Fibroblast of lung (primary cell): ENCODE results near the gene SVEP1. TPM values are rescaled to one million over a fixed set of nuclear protein-coding genes. Genes with fewer than 3 reads are reported as not detected.

Experiments
- DNase-seq, 2 donors: peaks; one replicate each; pipeline versions ENCODE4 v3.0.0 to v3.0.0-alpha.2; 2010; ENCODE audit warnings: low read depth in 2 of 2
- H2AFZ ChIP-seq: 2 replicates; pipeline ENCODE4 v1.5.1; 2012; ENCODE audit warnings: low read length, control low read depth, inconsistent platforms
- H3K27ac ChIP-seq: 2 replicates; pipeline ENCODE4 v1.5.1; 2011; ENCODE audit warnings: low read length, control low read depth; ENCODE audit not compliant: insufficient read depth
- H3K27me3 ChIP-seq: 2 replicates; pipeline ENCODE4 v1.5.1; 2011; ENCODE audit warnings: mild to moderate bottlenecking, low read length; ENCODE audit not compliant: control insufficient read depth, insufficient read depth
- H3K36me3 ChIP-seq: 2 replicates; pipeline ENCODE4 v1.5.1; 2011; ENCODE audit warnings: low read length; ENCODE audit not compliant: control insufficient read depth, insufficient read depth
- H3K4me1 ChIP-seq: 2 replicates; pipeline ENCODE4 v1.5.1; 2011; ENCODE audit warnings: low read length; ENCODE audit not compliant: control insufficient read depth, insufficient read depth; ENCODE audit errors: extremely low read depth
- H3K4me2 ChIP-seq: 2 replicates; pipeline ENCODE4 v1.5.1; 2011; ENCODE audit warnings: low read length, control low read depth; ENCODE audit not compliant: insufficient read depth; ENCODE audit errors: extremely low read depth
- H3K4me3 ChIP-seq, 4 experiments: fragments of 200-600 bp in 1 of 4; sonication (generic) in 1 of 4; replicated peaks in 1 of 4; 2 replicates each; pipeline ENCODE4 v1.5.1; 2011 to 2016; ENCODE audit warnings: low read length in 4 of 4, low read depth in 3 of 4, mild to moderate bottlenecking in 3 of 4, control low read depth in 2 of 4, inconsistent platforms in 1 of 4, mixed read lengths in 1 of 4; ENCODE audit not compliant: insufficient read depth in 1 of 4; ENCODE audit errors: control extremely low read depth in 1 of 4
- H3K79me2 ChIP-seq: 2 replicates; pipeline ENCODE4 v1.5.1; 2012; ENCODE audit warnings: mild to moderate bottlenecking, low read length, inconsistent platforms; ENCODE audit not compliant: control insufficient read depth, insufficient read depth
- H3K9ac ChIP-seq: 2 replicates; pipeline ENCODE4 v1.5.1; 2011; ENCODE audit warnings: mild to moderate bottlenecking, low read length, control low read depth; ENCODE audit not compliant: insufficient read depth
- H3K9me3 ChIP-seq: 2 replicates; pipeline ENCODE4 v1.5.1; 2012; ENCODE audit warnings: low read depth, low read length; ENCODE audit not compliant: control insufficient read depth, insufficient read depth
- H4K20me1 ChIP-seq: 2 replicates; pipeline ENCODE4 v1.5.1; 2011; ENCODE audit warnings: low read length; ENCODE audit not compliant: control insufficient read depth, insufficient read depth; ENCODE audit errors: extremely low read depth
- CTCF ChIP-seq, 2 donors: IDR thresholded peaks in 1 of 2; conservative IDR thresholded peaks in 1 of 2; 1 replicate in 1 of 2; 2 replicates in 1 of 2; pipeline ENCODE4 v1.5.1; 2011 to 2012; ENCODE audit warnings: low read length in 2 of 2, control low read depth in 1 of 2, inconsistent platforms in 1 of 2, low read depth in 1 of 2, mild to moderate bottlenecking in 1 of 2
- EZH2 ChIP-seq: IDR thresholded peaks from 2 replicates; pipeline ENCODE4 v1.5.1; 2012; ENCODE audit warnings: low read length, control low read depth, mild to moderate bottlenecking; ENCODE audit errors: missing control alignments
- polyA plus RNA-seq, 2 donors: library from polyadenylated mRNA; depleted of rRNA in 1 of 2; stranded (reverse) in 1 of 2; unstranded in 1 of 2; fragments of >200 nt; gene quantifications; 2 replicates each; pipeline ENCODE4 v1.2.1, GENCODE V29; 2011 to 2012; ENCODE audit warnings: missing spikeins in 1 of 2
- total RNA-seq: library from RNA; depleted of rRNA; stranded (reverse); fragments of >200 nt; gene quantifications from 2 replicates; pipeline ENCODE4 v1.2.1, GENCODE V29; 2014

The SVEP1 gene
- total and polyA plus RNA-seq, 2 donors (not counting 1 experiment from before 2014, with no cell fraction given) = 46.3 to 96.9 TPM

GRCh38 chr9:110578575-110579033, 937 bp downstream of the SVEP1 start:
- H3K9me3 ChIP-seq = no peaks in the 10 kb centered on the region
- peak overlapping the region; percentile 86 for H3K27ac ChIP-seq
- no peaks in the 10 kb centered on the region for H4K20me1 ChIP-seq
- peak overlapping the region; percentile 68 for H2AFZ ChIP-seq
- H3K27me3 ChIP-seq = no peaks in the 10 kb centered on the region
- H3K9ac ChIP-seq = peak overlapping the region; percentile 83
- peak overlapping the region; percentile 65 for H3K4me2 ChIP-seq
- peaks cover 2% of the 10 kb centered on the region for H3K79me2 ChIP-seq
- no peaks in the 10 kb centered on the region for H3K36me3 ChIP-seq
- H3K4me3 ChIP-seq = peak overlapping the region; percentile 69 to 84 (median 74)
- TF ChIP-seq EZH2 = no peak
- no peak for TF ChIP-seq CTCF (conservative IDR thresholded peaks at IDR 0.05 in 1 of 2, IDR thresholded peaks at IDR 0.05 in 1 of 2; ENCODE audit: low read depth in 1 of 2, low read length in 2 of 2)
- DNase-seq = peak in 1 of 2 donors; percentile 18
- H3K4me1 ChIP-seq = peaks cover 2% of the 10 kb centered on the region

GRCh38 chr9:110575945-110576344, 3.6 kb downstream of the SVEP1 start:
- H3K36me3 ChIP-seq = no peaks in the 10 kb centered on the region
- H3K9me3 ChIP-seq = no peaks in the 10 kb centered on the region
- H3K79me2 ChIP-seq = peaks cover 2% of the 10 kb centered on the region
- H3K4me1 ChIP-seq = peaks cover 2% of the 10 kb centered on the region
- H4K20me1 ChIP-seq = no peaks in the 10 kb centered on the region
- no peak for DNase-seq
- H2AFZ ChIP-seq = no peak overlapping the region
- peak overlapping the region in 1 of 4 experiments; percentile 84 for H3K4me3 ChIP-seq
- no peak for TF ChIP-seq EZH2
- TF ChIP-seq CTCF (conservative IDR thresholded peaks at IDR 0.05 in 1 of 2, IDR thresholded peaks at IDR 0.05 in 1 of 2; ENCODE audit: low read depth in 1 of 2, low read length in 2 of 2) = no peak
- H3K4me2 ChIP-seq = peak overlapping the region; percentile 28
- no peaks in the 10 kb centered on the region for H3K27me3 ChIP-seq
- no peak overlapping the region for H3K9ac ChIP-seq
- H3K27ac ChIP-seq = no peak overlapping the region

GRCh38 chr9:110575169-110575568, 4.4 kb downstream of the SVEP1 start:
- DNase-seq = peak in 1 of 2 donors; percentile 11
- no peak overlapping the region for H3K27ac ChIP-seq
- H3K36me3 ChIP-seq = no peaks in the 10 kb centered on the region
- no peaks in the 10 kb centered on the region for H4K20me1 ChIP-seq
- no peaks in the 10 kb centered on the region for H3K4me1 ChIP-seq
- H3K79me2 ChIP-seq = peaks cover 2% of the 10 kb centered on the region
- peak overlapping the region in 1 of 4 experiments; percentile 8 for H3K4me3 ChIP-seq
- no peak overlapping the region for H3K9ac ChIP-seq
- TF ChIP-seq CTCF (conservative IDR thresholded peaks at IDR 0.05 in 1 of 2, IDR thresholded peaks at IDR 0.05 in 1 of 2; ENCODE audit: low read depth in 1 of 2, low read length in 2 of 2) (no peak), EZH2 (no peak)
- H3K4me2 ChIP-seq = no peak overlapping the region
- H3K9me3 ChIP-seq = no peaks in the 10 kb centered on the region
- H3K27me3 ChIP-seq = no peaks in the 10 kb centered on the region
- H2AFZ ChIP-seq = no peak overlapping the region
